ENCODE measurements around the gene B4GALT3.
"Not testable (repeated sequence)": the region's sequence is repeated elsewhere in the genome, so short reads cannot be mapped to it uniquely, and the experiment has no call there.

Gene B4GALT3

GRCh38 chr1:161177112-161177935 lies at the start of gene B4GALT3:
Gene B4GALT3 (minus strand): TSS chr1:161177507. CDS start chr1:161176060, 1,447 bp downstream.
- peak; percentile 32 to 93 (median 84) for DNase-seq

- no peak for DNase-seq
Measured at GRCh38 chr1:161226759-161227158, 49.5 kb upstream of the B4GALT3 start.

DNA sequence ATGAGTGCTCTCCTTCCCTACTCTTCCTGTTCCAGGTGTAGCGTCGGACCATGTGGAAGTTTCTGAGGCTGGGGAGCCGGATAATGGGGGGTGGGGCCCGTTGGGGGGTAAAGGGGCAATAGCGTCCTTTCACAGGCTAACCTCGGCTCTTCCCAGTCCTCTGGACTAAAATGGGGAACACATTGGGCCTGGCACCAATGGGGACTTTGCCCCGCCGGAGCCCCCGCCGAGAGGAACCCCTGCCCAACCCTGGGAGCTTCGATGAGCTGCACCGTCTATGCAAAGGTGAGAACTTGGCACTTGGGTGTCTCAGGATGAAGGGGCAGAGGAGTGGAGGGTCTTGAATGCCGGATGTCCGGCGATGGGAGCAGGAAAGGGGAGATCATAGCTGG lies 49.0 kb upstream of the B4GALT3 start:
- peak in 2 of 56 donors; percentile 6 to 39 for DNase-seq

DNA sequence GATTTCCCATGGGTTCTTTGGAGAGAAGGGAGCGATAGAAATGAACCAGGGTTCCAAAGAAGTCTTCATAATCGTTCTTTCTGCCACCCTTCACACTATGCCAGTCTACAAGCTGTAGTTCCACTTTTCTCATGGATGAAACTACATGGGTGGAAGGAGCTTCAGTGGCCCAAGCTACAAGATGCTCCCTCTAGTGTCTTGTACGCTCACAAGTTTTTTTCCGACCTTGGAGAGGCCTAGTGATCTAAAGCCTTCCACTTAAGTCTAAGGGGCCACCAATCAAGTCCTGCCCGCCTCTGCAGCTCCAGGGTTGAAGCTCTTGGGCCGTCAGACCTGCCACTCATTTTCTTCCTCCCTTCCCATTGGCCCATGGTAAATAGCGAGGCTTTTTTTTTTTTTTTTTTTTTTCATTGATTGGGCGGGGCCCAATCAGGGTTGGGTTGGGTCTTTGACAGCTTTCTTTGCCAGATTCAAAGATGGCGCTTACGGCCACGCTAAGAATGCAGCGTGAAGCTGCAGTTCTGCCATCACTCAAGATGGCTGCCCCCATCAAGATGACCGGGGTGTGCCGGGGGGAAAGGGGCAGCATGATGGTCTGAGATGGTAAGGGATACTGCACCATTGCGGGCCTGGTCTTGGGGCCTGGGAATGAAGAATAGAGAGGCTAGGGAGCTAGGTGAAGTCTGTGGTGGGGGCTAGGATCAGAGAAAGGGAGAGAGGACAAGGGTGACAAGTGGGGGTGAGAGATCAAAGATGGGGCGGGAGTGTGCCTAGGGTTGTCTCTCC lies 48.4 kb upstream of the B4GALT3 start, which contains the start of gene TOMM40L:
Gene TOMM40L (plus strand): TSS at position 527 of the 786 bp plus-strand sequence. CDS start 430 bp downstream, outside the sequence.
- DNase-seq: peak in 55 of 56 donors; percentile 26 to 96 (median 86)

- no peak for DNase-seq
Measured at GRCh38 chr1:161225178-161225533, 47.8 kb upstream of the B4GALT3 start.

DNA sequence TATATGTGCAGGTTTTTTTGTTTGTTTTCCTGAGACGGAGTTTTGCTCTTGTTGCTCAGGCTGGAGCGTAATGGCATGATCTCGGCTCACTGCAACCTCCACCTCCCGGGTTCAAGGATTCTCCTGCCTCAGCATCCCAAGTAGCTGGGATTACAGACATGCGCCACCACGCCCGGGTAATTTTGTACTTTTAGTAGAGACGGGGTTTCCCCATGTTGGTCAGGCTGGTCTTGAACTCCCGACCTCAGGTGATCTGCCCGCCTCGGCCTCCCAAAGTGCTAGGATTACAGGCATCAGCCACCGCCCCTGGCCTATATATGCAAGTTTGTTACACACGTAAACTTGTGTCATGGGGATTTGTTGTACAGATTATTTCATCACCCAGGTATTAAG lies 47.4 kb upstream of the B4GALT3 start:
- not testable (repeated sequence) for DNase-seq

DNA sequence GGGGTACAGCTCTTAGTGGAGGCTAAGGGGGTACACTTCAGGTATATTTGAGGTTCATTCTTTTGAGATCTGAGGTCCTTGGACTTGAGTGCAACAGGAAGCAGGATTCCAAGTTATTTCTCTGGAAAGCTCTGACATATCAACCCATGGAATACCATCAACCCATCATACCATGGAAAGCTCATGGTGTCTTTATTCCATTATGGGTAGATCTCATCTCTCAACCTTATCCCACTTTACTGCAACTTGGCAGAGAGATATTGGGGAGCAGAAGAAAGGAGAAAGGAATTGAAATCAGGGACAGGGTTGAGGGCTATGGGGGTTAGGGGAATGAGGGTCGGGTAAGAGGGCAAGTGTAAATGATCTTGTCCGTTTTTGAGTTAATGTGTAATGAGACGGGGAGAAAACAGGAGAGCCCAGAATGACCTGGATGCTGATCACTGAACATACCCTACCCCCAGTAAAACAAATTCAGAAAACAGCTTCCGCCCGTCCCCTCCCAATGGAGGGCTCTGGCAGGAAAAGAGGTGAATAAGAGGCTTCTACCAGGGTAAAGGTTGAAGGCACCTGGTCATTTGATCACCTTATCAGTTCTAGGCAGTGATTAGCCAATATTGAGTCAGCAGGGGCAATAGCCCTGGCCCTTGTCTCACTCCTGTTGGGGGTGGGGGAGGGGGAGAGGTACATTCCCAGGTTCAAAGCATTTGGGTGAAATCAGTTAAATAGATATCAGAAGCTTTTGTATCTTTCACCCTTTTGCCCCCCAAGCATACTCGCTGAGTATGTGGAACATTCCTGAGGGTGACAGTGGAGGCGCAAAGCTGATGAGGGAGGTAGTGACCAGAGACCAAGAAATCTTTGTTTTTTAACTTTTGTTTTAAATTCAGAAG lies 46.7 kb upstream of the B4GALT3 start:
- no peak for DNase-seq

DNA sequence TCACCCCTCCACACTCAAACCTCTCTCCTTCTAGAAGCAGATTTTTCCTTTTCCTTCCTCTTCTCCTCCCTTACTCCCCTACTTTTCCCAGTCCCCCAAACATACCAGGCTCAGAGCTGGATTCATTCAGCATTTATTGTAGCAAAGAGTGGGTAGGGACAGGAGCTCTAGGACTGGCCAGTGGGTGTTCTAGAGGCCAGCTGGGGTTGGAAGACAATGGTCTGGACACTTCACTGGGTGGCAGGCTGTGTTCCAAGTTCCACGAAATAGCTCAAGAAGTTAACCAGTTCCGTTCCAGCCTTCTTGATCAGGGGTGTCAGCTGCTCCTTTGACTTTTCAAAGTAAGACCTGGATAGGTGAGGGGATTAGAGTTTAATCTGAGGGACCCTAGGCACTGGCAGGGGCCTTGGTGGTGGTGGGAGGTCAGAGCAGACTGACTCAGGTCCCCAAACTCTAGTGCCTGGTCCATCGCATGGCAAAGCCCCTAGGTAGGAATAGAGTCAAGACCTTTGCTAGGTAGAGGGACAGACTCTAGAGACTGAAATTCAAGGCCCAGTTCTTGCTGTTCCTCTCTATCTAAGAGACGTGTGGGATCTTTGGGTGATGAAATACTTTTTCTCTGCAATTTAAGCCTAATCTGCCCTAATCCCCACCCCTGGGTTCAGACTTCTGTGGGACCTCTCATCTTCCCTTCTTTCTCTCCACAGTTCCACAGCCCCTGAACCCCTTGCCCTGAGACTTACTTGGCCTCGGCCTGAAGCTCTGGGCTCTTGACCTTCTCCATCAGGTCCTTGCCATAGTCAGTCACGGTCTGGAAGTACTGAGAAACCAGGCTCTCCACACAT lies 45.1 kb upstream of the B4GALT3 start:
- no peak for DNase-seq

DNA sequence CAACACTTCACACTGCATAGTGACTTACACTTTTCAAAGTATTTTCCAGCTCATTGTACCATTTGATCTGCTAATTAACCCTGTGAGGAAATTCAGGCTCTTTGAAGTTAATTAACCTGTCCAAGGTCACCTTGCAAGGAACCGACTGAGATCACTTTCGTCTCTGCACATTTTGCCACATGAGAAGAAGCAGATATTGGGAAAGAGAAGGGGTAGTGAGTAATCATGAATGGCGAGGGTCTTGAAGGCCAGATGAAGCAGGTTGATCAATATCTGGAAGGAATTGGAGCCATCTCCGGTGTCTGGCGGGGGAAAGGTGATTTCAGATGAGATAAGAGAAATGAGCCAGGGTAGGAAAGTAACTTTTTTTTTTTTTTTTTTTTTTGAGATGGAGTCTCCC lies 42.7 kb upstream of the B4GALT3 start:
- no peak for DNase-seq

DNA sequence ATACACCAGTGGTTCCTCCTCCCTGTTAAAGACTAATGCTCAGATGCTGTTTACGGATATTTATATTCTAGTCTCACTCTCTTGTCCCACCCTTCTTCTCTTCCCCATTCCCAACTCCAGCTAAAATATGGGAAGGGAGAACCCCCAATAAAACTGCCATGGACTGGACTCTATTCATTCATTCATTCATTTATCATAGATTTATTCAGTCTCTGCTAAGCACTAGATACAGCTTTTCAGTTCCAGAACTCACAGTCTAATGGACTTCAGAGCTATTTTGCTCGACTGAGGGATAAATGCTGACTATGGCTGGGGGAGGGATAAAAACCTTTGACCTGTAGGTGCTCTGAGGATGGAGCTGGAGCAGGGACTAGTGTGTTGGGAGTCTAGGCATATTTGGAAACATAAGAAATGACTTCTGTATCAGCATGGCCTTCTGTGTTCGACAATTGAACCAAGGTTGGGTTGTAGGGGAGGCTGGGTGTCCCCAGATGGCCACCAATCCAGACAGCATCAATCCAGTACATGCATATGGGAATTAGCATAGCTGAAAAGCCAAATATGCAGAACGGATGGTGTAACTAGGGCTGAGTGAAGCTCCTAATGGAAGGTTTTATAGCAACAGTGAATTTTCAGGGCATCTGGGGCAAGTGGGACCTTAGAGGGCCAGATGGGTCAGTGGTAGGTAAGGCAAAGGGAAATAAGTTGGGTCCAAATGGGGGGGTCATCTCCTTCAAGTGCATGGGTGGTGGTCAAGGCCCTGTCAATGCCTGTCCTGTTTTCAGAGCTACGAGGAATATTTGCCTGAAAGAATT lies 42.0 kb upstream of the B4GALT3 start:
- DNase-seq: no peak

DNA sequence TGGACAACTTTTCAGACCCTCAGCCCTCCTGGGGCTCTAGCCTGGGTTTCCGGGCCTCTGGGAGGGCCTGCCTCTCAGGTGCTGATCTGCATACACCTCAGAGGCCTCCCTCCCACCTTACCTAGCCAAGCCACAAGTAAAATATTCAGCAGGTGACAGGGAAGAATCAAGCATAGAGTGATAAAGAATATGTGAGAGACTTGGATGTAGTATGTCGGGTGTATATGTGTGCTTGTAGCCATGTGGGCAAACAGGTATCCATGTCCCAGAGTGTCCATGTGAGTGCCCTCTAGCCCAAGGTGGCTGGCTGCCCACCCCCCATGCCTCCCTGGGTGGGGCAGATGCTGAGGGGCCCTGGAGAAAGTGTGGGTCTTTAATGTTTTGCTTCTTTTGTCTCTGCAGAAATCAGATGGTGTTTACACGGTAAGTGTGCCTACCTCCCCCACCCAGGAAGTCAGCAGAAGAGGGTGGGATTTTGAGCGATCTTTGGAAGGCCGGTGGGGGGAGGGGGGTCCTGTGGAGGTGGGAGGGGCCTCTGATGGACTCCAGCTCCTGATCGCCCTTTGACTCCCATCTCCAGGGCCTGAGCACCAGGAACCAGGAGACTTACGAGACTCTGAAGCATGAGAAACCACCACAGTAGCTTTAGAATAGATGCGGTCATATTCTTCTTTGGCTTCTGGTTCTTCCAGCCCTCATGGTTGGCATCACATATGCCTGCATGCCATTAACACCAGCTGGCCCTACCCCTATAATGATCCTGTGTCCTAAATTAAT lies 41.2 kb upstream of the B4GALT3 start:
- DNase-seq: no peak

DNA sequence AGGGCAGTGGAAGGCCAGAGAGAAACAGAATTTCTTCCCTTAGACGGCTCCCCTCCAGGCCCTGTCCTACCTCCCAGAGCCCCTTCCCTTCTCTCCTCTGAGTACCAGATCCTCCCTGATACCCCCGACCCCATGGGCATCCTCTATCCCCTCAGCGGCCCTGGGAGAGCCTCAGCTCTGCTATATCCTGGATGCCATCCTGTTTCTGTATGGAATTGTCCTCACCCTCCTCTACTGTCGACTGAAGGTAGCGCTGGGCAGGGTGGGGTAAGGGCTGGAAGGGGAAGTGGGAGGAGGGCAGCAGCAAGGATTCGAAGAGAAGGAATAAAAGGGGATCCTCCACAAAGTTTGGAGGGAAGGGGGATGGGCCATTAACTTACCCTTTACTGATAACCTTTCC lies 40.5 kb upstream of the B4GALT3 start:
- DNase-seq: no peak

- peak in 1 of 56 donors; percentile 22 for DNase-seq
Measured at GRCh38 chr1:161216945-161217712, 39.8 kb upstream of the B4GALT3 start.

DNA sequence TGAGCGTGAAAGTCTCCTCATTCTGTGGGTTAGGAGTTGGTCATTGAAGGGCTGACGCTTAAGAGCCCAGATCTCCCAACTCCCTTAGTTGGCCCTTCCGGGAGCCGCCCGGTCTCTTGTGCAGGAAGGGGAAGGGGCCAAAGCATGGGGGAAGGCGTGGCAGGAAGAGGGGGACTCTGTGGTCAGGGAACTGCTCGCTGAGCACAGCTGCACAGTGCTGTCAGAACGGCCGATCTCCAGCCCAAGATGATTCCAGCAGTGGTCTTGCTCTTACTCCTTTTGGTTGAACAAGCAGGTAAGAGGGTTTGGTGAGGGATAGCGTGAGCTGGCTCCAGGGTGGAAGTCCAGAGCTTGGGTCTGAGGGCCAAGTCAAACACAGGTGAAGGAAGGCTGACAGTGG lies 37.8 kb upstream of the B4GALT3 start, which contains the start of gene FCER1G:
Gene FCER1G (plus strand): TSS at position 220 of the 400 bp plus-strand sequence. CDS start 27 bp downstream, at position 247.
- DNase-seq: peak in 9 of 56 donors; percentile 5 to 37 (median 20)

- DNase-seq: peak in 1 of 56 donors; percentile 12
Measured at GRCh38 chr1:161214369-161214768, 37.1 kb upstream of the B4GALT3 start.

DNA sequence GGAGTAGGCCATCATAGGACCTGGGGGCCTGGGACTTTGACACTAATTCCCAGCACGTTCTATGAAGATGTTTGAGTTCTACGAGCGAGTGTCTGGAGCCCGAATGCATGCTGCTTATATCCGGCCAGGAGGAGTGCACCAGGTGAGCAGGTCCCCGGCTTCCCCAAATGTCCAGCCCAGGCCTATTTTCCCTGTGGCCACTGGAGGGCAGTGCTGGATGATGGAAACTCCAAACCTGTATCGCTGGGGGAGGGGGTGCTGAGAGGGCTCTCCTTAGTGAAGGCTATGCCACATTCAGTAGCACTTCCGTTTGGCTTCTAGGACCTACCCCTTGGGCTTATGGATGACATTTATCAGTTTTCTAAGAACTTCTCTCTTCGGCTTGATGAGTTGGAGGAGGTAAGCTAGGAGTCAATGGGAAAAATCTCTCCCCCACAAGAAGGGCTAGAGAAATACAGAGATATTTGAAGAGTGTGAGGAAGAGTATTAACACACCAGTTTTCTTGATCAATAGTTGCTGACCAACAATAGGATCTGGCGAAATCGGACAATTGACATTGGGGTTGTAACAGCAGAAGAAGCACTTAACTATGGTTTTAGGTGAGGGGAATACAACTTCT lies 32.6 kb upstream of the B4GALT3 start:
- DNase-seq: peak in 39 of 56 donors; percentile 16 to 75 (median 55)

DNA sequence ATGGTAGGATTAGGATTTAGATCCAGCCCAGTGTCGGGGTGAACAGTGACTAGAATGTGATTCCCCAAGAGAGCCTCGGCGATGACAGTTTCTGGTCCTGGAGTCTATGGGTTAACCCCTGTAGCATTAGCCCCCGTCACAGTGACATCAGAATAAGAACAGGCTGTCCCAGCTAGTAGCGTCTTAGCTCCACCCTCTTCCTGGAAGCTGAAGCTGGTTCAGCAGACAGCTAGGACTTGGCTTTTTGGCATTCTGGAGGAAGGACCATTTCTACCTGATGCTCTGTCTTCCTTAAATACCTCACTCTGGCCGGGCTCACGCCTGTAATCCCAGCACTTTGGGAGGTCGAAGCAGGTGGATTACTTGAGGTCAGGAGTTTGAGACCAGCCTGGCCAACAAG lies 29.9 kb upstream of the B4GALT3 start:
- no peak for DNase-seq

Measured in amygdala (tissue), 56 donors.